NCI-H2107 treated with DMSO at 0.1 percent for 48 hours (cell line): ENCODE data around the gene KLHDC7A.

Source experiments
- DNase-seq: peaks from one replicate; lab custom pipeline; 2025; ENCODE audit not compliant: unreplicated experiment; lab: John Stamatoyannopoulos, UW

The KLHDC7A gene

DNA sequence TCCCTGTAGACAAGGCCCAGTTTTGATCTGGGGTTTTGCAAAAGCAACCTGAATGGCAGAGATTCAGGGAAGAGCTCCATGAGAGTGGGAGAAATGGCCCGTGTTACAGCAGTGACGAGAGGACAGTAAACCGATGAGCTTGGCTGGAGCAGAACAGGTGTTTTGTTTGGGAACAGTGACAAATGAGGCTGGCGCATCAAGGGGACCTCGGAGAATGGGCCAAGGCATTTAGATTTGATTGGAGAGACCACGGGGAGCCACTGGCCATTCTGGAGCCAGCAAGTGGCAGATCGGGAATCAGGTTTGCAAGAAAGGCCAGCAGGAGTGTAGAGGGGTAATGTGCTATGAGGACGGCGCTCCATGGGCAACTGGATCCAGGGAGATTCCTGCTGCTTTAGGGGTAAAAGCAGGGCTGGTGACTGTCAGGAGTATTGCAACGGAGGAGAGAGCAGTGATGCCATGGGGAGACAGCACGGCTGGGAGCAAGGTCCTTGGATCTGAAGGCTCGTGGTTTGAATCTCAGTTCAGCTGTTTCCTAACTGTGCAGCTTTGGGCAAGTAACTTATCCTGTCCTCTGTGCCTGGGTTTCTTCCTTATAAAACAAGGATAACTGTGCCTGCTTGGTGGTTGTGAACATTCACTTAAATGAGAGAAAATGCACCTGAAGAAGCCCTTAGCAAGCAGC is 9.9 kb upstream of the KLHDC7A start:
- no peak for DNase-seq

DNA sequence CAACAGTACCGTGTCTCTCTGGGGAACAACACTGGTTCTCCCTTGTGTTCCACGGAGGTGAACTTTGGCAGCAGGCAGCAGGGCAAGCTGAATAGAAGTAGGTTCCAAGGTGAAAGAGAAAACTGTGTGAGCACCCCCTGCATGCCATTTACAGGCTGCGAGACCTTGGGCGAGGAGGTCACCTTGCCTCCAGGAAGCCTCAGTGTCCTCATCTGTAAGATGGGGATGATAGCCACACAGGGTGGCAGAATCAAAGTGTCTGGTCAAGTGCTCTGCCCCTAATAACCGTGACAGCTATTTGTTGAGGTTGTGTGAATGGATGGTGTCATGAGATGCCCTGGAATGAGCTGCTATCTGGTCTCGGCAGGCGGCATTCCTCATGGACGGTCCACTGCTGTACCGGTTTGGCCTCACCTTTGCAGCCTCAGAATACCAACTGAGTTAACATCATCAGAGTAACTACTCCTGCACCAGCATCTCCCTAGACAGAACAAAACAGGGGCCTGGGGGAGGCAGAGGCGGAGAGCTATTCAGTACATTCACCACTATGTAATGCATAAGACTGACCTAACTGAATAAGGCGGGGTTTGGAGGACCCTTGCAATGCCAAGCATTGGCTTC is 7.4 kb upstream of the KLHDC7A start:
- DNase-seq, result no peak

GRCh38 chr1:18474559-18475175 is 6.1 kb upstream of the KLHDC7A start:
- no peak for DNase-seq

DNA sequence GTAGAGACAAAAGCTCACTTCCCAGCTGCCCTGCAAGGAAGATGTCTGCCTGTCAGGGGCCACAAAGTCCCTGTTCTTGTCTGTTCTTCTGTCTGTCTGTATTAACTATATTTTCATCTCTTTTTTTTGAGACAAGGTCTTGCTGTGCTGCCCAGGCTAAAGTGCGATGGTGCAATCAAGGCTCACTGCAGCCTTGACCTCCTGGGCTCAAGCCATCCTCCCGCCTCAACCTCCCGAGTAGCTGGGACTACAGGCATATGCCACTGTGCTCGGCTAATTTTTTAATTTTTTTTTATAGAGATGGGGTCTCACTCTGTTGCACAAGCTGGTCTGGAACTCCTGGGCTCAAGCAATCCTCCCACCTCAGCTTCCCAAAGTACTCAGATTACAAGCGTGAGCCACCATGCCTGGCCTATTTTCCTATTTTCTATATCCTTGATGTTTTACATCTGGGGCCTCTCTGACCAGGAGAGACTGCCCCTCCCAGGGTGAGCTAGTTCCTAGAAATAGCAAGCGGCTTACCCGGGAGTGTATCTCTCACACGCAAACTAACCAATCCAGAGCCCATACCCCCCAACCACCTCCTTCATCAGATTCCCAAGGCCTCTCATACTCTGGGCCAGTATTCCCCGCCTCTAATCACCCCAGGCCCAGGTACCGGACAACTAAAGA is 5.4 kb upstream of the KLHDC7A start:
- no peak for DNase-seq

GRCh38 chr1:18479454-18479853 is 1.3 kb upstream of the KLHDC7A start:
- no peak for DNase-seq

GRCh38 chr1:18481190-18481920 is 625 bp downstream of the KLHDC7A start:
- DNase-seq, result no peak

GRCh38 chr1:18481921-18482701 is 1.4 kb downstream of the KLHDC7A start:
- DNase-seq, result no peak

DNA sequence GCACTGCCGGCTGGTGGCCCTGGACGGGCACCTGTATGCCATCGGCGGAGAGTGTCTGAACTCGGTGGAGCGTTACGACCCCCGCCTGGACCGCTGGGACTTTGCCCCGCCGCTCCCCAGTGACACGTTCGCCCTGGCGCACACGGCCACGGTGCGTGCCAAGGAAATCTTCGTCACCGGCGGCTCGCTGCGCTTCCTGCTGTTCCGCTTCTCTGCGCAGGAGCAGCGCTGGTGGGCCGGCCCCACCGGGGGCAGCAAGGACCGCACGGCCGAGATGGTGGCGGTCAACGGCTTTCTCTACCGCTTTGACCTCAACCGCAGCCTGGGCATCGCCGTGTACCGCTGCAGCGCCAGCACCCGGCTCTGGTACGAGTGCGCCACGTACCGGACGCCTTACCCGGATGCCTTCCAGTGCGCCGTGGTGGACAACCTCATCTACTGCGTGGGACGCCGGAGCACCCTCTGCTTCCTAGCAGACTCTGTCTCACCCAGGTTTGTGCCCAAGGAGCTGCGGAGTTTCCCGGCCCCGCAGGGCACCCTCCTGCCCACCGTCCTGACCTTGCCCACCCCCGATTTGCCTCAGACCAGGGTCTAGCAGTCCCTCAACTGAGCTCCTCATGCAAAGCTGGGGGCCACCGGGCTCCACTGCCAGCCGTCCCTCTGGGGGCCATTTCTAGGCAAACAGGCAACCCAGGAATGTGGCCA is 2.1 kb downstream of the KLHDC7A start:
- no peak for DNase-seq

- DNase-seq, result no peak
Measured at GRCh38 chr1:18484276-18484675, 3.5 kb downstream of the KLHDC7A start.

DNA sequence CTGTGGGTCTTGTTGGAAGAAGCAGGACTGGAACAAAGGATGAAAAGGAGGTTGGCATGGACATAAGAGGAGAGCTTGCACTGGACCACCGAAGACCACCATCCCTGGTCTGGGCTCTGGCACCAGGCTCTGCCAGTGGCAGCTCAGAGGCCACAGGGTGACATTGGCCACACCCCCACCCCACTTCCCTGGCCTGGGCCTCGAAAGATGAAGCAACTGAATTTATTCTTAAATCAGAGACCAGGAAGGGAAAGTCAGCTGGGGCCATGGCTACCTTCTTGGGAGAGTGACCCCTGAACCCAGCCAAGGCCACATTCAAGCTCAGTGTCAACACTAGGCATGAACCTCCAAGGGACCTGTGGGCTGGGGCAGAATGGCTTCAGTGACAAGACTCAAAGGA is 4.0 kb downstream of the KLHDC7A start:
- no peak for DNase-seq

- DNase-seq, result no peak
Measured at GRCh38 chr1:18485227-18485626, 4.5 kb downstream of the KLHDC7A start.

DNA sequence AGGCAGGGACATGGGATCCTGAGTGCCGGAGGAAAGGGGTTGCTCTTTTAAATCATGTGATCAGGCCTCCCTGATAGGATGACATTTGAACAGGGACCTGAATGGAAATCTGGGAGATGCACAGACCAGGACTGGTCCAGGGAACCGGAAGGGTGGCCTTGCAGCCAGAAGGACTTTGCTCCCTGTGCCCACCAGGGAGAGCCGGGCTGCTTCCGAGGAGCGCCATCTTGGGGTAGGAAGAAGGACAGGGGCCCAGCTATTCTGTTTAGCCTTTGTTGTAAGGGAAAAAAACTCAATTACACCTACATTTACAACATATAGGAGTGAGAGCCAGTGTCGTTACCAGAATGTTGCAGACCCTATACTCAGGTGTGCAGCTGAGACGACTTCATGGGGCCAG is 5.5 kb downstream of the KLHDC7A start:
- DNase-seq, result no peak

GRCh38 chr1:18489417-18490143 is 8.8 kb downstream of the KLHDC7A start:
- DNase-seq, result no peak

DNA sequence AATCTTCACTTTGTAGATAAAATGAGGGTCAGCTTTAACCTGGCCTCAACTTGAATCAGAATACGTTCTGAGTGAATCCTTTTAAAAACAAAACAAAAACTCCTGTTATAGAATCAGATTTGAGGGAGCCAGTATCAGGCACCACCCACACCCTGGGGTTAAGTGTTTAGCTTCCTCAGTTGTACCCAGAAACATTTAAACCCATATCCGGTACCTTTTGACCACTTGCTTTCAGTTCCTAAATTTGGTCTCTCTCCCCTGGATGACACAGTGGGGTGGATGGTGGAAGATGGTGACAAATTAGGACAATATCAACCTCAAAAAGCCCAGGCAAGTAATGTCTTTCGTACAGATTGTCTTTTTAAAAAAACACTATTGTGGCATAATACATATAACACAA is 10.4 kb downstream of the KLHDC7A start:
- no peak for DNase-seq

DNA sequence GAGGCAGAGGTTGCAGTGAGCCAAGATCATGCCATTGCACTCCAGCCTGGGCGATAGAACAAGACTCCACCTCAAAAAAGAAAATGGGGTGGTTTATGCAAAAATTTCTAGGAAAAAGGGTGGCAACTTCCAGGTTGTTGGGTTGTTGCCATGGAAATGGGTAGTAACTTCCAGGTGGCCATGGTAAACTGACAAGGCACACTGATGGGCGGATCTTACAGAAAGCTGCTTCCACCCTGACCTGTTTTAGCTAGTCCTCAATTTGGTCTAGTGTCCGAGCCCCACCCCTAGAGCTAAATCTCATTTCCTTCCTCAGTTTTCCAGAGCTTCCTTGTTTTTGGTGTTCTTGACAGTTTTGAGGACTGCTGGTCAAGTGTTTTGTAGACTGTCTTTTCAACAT is 13.6 kb downstream of the KLHDC7A start:
- DNase-seq, result no peak

- DNase-seq, result no peak
Measured at GRCh38 chr1:18495635-18496034, 14.9 kb downstream of the KLHDC7A start.

GRCh38 chr1:18496056-18496455 is 15.3 kb downstream of the KLHDC7A start:
- DNase-seq, result no peak

DNA sequence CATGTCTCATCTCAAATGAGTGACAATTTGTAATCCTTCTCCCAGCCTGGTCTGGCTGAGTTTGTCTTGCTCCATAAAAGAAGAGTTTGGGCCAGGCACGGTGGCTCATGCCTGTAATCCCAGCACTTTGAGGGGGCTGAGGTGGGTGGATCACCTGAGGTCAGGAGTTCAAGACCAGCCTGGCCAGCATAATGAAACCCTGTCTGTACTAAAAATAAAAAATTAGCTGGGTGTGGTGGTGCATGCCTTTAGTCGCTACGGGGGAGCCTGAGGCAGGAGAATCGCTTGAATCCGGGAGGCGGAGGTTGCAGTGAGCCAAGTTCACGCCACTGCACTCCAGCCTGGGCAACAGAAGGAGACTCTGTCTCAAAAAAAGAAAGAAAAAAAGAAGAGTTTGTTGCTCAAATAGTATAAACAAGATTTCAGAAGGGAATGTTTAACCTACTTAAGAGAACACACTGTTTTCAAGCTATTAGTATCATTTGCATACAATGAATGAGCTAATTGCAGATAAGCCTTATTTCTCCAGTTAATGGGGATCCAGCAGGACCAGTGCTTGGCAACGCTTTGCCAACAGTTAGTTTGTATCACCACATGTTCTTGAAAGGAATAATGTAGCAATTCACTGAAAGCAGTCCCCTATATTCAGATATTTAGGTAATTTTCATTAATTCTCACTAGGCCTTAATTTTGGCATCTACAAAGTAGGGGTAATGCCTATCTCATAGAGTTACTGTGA is 15.9 kb downstream of the KLHDC7A start:
- DNase-seq, result no peak

DNA sequence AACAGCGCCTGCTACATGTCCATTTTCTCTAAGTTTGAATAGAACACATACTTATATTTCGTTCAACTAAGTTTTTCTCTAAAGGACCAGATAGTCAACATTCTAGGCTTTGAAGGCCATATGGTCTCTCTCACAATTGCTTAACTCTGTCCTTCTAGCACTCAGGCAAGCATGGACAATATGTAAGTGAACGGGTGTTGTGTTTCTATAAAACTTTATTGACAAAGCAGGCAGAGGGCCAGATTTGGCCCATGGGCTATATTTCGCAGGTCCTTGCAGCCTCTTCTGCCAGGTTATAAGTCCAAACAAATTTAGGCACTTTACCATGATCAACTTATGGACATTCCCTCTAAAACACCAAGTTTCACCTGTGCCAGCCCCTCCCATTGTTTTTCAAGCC is 21.1 kb downstream of the KLHDC7A start:
- DNase-seq, result no peak
